Stimulated activated CD4-positive, alpha-beta T cell treated with anti-CD3 and anti-CD28 coated beads, Interleukin-2, amount 100 ng/mL, for 48 hours (primary cell): ENCODE data around the gene PLEKHO2.

Experiments used
- DNase-seq, 2 donors: peaks; one replicate each; pipeline ENCODE4 v3.0.0-alpha.2; 2020

The PLEKHO2 gene

DNA sequence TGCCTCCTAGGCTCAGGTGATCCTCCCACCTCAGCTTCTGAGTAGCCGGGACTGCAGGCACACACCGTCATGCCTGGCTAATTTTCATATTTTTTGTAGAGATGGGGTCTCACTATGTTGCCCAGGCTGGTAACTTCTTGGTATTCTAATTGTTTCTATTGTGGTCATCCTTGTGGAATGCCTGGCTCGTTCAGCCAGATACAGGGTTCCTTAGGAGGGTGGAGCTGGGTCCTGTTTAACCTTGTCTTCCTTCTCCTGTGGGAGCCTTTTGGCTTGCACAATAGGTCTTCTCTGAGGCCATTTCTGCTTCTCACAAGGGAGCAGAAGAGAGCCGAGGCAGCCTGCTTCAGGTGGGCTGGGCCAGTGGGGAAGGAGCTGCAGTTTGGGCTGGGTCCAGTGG is 15.7 kb downstream of the PLEKHO2 start:
- DNase-seq, result no peak

DNA sequence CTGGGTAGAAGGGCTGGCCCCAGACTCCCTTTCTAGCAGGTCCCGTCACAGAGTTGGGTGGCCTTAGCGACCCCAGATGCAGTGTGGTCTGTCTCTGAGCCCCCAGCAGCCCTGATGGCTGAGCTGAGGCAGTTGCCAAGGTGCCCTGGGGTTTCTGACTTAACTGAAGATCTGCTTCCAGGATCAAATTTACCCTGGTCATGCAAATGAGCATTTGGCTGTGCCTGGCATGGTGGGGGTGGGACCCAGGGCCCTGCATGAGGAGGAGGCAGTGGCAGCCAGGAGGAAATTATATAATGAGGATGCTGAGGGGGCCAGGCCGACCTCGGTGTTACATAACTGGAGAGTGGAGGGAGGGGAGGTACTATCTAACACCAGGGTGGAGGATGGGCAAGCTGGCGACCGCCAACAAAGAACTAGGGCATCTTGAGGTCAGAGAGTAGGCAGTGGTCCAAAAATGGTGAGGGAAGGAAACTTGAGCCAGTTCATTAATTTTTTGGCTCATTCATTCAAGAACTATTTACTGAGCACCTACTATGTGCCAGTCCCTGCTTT is 16.4 kb downstream of the PLEKHO2 start:
- no peak for DNase-seq

- DNase-seq, result no peak
Observed at GRCh38 chr15:64859226-64859625, 17.5 kb downstream of the PLEKHO2 start.

DNA sequence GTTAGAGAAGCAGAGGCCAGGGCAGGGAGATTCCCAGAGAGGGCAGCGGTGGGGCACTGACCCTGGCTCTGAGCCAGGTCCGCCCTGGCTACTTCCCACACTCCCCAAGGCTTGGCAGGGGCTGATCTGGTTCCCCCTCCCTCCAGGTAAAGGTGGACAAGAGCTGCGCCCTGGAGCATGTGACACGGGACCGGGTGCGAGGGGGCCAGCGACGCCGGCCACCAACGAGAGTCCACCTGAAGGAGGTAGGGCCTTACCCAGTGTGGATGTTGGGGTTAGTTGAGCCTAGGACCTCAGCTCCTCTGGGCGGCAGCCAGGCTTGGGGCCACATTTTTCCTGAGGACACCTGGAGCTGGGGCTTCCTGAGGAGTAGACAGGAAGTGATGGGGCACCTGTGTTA is 19.6 kb downstream of the PLEKHO2 start:
- DNase-seq, result no peak

DNA sequence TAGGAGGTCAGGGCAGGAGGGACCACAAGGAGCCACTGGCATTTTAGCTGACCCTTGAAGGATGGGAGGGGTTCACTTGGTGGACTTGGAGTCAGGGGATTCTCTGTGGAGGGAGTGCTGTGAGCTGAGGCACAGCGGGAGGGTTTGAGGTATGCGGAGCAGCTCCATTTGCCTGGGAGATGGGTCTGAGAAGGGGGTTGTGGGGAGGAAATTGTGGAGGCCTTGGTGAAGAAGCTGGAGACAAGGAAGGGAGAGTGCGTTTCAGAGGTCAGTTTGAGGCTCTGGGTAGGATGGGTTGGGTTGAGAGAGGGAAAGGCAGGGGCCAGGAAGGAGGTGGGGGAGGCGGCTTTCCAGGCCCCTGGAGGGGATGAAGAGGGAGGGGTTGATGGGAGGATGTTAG is 20.2 kb downstream of the PLEKHO2 start:
- no peak for DNase-seq

DNA sequence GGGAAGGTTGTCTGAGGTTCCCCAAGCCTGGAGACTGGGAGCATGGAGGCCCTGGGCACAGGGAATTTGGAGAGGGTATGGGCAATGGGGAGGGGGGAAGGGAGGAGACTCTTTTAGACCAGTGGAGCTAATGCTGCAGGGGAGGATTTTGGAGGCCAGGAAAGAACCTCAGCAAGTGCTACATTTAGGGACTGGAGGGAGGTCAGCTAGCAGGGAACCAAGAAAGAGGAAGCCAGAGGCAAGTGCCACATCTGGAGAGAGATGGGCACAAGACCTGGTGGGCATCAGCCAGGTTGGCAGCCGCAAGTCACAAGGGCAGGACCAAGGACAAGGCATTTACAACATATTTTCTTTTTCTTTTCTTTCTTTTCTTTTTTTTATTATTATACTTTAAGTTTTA is 20.7 kb downstream of the PLEKHO2 start:
- DNase-seq, result no peak

GRCh38 chr15:64864068-64864467 is 22.4 kb downstream of the PLEKHO2 start:
- no peak for DNase-seq

DNA sequence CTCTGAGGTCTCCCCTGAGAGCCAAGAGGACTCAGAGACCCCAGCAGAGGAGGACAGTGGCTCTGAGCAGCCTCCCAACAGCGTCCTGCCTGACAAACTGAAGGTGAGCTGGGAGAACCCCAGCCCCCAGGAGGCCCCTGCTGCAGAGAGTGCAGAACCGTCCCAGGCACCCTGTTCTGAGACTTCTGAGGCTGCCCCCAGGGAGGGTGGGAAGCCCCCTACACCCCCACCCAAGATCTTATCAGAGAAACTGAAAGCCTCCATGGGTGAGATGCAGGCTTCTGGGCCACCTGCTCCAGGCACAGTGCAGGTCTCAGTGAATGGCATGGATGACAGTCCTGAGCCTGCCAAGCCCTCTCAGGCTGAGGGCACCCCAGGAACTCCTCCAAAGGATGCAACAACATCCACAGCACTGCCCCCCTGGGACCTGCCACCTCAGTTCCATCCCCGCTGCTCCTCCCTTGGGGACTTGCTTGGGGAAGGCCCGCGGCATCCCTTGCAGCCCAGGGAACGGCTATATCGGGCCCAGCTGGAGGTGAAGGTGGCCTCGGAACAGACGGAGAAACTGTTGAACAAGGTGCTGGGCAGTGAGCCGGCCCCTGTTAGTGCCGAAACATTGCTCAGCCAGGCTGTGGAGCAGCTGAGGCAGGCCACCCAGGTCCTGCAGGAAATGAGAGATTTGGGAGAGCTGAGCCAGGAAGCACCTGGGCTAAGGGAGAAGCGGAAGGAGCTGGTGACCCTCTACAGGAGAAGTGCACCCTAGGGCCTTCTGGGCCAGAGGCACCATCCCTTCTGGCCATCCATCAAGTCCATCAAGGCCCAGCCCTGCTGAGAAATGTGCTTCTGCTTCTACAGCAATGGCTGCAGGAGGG is 23.6 kb downstream of the PLEKHO2 start:
- DNase-seq, result no peak

- no peak for DNase-seq
Observed at GRCh38 chr15:64865998-64866520, 24.3 kb downstream of the PLEKHO2 start.

DNA sequence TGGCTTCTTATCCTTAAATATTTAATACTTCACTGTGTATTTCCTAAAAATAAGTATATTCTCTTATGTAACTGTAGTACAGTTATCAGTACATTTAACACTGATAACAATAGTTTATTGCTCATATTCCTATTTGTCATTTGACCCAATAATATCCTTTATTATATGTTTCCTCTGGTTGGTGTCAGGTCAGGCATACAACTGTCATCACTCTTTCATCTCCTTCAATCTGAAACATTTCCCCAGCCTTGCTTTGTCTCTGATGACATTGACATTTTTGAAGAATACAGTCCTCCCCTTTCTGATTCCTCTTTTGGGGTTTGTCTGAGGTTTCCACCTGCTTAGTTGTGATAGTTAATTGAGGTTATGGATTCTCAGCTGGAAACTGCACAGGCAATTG is 27.8 kb downstream of the PLEKHO2 start:
- no peak for DNase-seq

- DNase-seq, result no peak
Observed at GRCh38 chr15:64870353-64870752, 28.6 kb downstream of the PLEKHO2 start.

- DNase-seq, result no peak
Observed at GRCh38 chr15:64875641-64876223, 34.0 kb downstream of the PLEKHO2 start.

DNA sequence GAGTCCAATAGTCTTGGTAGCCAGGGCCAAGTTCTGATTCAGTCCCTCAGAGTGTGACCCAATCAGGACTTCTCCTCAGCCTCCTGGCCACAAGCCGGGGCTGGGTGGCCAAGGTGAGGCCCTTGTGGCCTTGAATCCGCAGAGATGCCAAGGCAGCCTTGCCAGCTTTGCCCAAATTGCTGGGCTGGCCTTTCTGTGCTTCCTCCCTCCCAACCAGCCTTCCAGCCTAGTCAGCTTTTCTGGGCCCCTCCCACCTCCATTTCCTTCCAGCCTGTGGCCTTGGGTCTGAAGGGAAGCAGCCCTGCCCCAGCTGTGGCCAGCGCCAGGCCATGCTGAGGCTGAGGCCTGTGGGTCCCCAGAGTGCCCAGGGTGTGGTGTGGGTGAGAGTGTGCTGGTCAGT is 35.7 kb downstream of the PLEKHO2 start:
- no peak for DNase-seq

- DNase-seq, result no peak
Observed at GRCh38 chr15:64878705-64879104, 37.0 kb downstream of the PLEKHO2 start.

GRCh38 chr15:64883100-64883581 is 41.4 kb downstream of the PLEKHO2 start:
- DNase-seq, result no peak

- DNase-seq, result peak; percentile 73 to 75
Observed at GRCh38 chr15:64883997-64884511, 42.3 kb downstream of the PLEKHO2 start.

- no peak for DNase-seq
Observed at GRCh38 chr15:64884679-64885078, 43.0 kb downstream of the PLEKHO2 start.

DNA sequence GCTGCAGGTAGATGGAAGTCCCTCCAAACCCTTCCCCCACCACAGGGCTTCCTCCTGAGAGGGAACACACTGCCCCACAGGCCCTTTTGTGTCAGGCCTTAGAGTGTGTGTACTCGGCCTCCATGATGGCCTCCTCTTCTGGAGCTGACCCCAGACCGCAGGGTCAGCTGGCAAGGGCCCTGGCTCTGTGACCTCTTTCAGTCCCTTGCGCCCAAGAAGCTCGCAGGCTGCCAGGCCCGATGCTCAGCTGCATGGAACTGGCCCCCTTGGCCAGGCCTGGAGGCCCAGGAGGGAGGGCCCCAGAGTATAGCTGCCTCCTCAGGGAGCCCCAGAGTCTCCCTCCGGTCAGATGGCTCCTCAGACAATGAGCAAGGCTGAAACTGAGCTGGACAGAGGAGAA is 46.6 kb downstream of the PLEKHO2 start:
- no peak for DNase-seq

DNA sequence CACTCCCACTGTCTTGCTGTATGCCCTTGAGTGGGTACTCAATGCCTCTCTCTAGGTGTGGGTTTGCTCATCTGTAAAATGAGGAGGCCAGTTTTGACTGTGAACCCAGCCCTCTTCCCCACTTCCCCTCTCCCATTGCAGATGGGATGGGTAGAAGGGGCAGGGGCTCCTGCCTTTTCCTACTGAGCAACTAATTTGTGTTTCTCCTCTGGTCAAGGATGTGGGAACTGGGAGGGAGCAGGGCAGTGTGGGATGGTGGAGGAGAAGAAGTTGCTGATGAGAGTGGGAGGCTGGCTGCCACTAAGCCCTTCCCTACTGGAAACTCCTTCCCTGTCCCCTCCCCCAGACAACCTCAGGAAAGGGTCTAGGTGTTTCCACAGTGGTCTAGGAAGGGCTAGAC is 49.8 kb downstream of the PLEKHO2 start:
- DNase-seq, result no peak

GRCh38 chr15:64892847-64893403 is 51.2 kb downstream of the PLEKHO2 start:
- no peak for DNase-seq

- peak; percentile 93 to 97 for DNase-seq
Observed at GRCh38 chr15:64893481-64894394, 52.0 kb downstream of the PLEKHO2 start.

DNA sequence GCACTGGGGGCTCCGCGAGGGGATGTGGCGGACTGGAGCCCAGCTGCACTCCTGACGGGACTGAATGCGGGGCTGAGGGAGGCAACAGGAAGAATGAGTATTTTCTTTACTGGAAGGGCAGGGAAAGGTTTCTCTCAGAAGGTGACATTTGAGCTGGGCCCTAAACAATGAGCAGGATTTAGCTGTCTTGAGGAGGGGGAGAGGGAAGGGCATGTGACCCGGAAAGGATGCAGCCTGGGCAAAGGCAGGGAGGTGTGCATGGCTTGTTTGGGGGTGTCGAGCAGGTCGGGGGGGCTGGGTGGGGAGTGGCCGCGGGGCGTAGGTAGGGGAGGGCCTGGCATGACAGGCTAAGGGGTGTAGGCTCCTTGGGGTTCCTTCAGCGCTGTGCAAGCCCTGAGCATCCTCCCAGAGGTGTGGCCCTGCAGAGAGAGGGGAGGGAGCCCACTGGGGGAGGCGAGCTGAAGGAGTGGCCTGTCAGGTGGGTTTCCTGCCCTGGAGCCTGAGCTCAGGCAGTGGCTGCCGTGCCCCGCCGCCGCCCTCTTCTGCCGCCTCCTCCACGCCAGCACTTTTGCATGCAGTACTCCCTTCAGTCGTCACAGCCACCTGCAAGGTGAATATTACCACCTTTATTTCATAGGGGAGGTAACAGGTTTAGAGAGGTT is 52.8 kb downstream of the PLEKHO2 start:
- peak in 1 of 2 donors; percentile 49 for DNase-seq
